Activated gamma-delta T cell treated with Interleukin-2 at 50 U/mL for 16 hours (primary cell): ENCODE results near the gene LYPD1.

Source experiments
- DNase-seq: peaks from one replicate; pipeline ENCODE4 v3.0.0-alpha.2; 2020

Gene LYPD1

DNA sequence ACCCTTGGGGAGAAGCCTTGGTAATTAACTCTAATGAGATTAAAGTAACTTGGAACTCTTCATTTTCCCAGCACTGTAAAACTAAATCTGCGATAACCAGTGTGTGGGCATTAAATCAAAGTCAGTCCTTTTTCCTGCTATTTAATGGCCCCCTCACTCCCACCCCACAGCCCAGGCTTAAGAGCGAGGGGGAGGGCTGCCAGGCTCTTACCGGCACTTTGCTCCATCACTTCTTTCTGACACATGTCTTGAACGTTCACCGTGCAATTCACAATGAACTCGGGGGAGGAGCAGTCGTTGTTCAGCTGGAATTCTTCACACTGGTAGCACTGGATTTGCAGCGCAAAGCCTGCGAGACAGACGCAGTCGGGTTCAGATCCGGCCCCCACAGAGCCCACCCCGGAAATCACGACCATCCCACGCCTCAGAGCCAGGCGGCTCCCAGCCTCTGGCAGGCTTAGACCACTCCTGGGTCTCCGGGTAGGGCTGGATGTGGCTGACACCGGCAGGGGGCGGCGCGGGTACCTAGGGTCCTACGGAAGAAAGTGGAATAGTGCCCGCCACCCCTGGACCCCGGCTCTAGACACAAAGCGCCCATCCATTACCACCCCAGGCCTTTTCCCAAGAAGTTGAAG, 1.7 kb downstream of the LYPD1 start:
- DNase-seq = no peak

DNA sequence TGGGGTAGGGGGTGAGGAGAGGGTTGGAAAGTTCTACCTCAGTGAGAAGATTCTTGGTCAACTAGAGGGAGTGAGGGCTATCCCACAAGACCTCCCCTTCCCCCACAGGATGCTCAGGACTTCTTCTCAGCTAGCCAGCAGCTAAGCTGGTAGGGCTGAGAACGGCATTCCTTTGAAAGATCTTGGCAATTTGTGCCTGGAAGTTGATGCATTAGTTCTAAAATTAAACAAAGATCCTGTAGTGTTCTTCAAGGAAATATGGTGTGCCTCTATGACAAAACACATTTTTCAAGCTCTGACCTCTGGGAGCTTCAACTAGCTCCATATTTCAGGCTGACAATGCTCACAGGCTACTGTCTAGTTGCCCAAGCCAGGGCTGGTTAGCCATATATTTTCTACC, 2.3 kb downstream of the LYPD1 start:
- DNase-seq = no peak

DNA sequence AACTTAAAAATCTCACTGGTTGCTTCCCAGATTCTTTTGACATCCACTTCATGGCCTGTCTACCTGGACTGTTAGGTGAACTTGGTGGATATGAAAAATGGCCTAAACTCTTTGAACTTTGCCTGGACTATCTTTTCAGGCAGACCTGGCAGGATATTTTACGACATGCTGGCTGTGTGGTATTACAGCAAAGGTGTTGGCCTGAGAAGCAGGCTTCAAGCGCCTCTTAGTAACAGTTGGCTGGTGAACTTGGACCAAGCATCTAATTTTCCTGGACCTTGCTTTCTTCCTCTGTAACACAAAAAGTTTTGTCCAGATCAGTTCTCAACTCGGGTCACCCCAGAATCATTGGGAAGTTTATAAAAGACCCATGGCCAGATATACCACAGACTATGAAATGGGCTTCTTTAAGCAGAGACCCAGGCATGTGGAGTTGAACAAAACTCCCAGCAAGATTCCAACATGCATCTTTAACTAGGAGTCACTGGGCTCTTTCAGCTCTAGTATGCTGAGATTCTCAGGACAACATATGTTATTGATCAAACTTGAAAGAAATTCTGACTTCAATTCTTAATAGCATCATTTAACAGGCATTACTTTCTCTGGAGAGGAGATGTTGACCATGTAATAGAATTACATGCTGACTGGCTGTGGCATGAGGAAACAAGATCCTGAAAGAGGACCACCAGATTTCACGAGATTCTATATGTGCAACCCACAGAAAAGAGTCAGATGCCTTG, 4.4 kb downstream of the LYPD1 start:
- DNase-seq = no peak

DNA sequence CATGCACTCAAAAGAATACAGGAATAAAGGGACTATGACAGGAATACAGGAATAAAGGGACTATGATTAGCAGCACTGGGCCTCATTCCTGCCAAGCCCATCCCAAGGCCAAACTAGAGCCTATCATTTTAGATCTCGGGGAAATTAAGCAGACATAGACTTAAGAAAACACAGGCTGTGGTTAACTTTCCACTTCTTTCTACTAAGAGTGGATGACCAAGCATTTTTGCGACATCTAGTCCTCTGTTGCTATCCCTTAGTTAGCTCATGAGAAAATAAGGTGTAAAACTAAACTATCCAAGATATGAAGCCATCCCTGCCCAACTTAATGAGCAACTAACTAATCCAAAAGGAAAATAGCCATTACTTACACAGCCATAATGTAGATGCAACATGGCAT, 5.9 kb downstream of the LYPD1 start:
- no peak for DNase-seq

DNA sequence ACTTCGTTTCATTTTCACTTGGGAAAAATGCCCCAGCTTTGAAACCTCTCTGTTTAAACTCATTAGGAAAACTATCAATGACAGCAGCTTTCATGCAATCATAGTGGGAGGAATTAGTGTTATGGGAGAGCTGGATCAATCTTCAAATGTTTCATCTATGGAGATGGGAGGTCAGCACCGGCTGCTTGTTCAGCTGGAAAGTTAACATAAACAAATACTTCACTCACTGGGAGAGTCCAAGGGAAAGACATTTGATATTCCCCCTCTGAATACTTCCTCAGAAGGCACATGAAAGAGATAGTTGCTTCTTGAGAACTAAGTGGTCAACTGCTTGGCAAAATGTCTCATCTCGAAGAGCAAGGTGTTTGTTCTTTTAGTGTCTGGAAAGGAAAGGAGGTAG, 7.3 kb downstream of the LYPD1 start:
- no peak for DNase-seq

DNA sequence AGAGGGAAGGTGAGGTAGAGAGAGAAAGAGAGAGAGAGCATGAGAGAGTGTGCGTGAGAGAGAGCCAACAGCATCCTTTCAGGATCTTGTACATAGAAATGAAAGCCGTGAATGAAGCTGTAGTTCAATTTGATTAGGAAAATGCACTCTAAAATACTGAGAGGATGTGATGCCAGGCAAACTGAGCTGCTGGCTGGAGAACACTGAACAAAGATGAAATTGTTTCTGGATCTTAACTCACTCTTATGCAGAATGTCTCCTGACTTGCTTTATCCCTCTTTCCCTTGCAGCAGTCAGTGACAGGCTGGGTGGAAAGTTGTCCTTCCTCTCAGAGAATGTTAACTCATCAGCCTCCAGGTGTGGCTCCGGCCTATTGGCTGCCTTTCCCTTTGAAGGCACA, 10.7 kb downstream of the LYPD1 start:
- DNase-seq = no peak

DNA sequence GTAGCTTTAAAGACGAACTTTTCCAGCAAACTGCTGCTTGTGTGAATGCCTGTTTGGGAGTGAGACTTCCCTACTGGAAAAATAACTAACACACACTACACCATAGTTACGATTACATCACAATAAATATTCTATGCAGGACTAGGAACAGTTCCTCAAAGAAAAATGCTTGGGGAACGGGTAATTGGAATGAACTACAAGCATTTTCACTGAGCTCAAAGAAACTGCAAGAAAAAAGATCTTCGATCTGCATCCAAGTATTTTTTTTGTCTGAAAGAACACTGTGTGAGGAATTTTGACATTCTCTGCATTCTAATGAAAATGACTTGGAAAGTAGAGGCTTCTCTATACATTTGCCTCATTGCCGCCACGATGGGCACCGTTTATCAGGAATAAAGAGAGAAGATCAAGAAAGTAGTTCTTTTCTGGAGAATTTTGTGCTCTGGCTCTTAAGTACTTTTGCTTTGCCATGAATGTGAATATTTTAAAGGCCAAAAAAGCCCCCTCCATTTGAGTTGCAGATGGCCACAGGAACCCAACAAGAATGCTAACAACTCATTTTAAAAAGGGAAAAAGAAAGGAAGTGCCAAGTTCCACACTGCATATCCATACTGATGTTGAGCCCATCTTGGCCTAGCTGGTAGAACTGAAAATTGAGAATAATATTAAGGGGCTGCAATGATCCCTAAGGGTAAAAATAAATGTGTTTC, 13.6 kb downstream of the LYPD1 start:
- no peak for DNase-seq

DNA sequence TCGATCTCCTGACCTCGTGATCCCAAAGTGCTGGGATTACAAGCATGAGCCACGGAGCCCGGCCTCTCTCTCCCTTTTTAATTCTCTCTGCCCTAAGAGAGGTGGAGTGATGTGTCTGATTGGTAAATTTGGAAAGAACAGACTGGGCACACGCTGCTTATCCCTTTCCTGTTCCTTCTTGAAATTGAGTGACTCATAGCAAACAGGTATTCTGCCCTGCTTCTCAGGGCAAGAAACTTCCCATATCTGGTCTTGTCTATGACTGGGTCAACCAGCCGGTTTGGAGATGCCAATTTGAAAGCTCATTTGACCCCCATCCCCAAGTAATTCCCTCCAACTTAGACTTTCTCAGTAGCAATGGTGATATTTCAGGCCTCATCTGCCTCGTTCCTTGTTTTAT, 15.0 kb downstream of the LYPD1 start:
- DNase-seq = no peak

DNA sequence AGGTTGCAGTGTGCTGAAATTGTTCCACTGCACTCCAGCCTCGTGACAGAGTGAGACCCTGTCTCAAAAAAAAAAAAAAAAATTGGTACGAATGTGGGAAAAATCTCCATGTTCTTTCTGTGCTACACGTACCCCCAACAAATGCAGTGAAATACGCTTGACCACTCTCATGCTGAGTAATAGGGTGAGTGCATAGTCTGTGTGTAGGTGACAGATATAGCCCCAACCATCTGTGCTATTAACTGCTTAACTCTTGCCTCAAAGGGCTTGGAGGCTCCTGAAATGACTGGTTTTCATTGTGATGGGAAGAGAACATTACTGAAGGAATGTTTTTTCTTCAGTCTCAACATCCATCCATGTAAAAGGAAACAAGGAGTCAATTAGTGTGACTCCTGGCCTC, 15.7 kb downstream of the LYPD1 start:
- no peak for DNase-seq

DNA sequence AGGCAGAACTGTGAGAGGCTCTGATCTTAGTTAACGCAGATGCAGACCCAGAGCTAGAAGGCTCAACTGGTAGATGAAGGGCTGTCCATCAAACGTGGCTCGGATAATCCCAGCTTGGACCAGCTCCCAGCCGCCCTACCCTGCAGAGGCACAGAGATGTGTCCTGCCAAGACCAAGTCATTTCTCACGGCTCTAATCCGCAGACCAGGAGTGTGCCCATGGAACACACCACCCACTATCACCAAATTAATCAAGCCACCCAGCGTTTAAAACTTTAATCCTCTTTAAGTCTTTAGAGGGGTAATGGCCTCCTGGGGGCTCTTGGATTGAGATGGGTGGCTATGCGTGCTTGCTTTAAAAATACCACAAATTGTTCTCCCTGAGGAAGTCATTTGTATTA, 17.5 kb downstream of the LYPD1 start:
- no peak for DNase-seq

DNA sequence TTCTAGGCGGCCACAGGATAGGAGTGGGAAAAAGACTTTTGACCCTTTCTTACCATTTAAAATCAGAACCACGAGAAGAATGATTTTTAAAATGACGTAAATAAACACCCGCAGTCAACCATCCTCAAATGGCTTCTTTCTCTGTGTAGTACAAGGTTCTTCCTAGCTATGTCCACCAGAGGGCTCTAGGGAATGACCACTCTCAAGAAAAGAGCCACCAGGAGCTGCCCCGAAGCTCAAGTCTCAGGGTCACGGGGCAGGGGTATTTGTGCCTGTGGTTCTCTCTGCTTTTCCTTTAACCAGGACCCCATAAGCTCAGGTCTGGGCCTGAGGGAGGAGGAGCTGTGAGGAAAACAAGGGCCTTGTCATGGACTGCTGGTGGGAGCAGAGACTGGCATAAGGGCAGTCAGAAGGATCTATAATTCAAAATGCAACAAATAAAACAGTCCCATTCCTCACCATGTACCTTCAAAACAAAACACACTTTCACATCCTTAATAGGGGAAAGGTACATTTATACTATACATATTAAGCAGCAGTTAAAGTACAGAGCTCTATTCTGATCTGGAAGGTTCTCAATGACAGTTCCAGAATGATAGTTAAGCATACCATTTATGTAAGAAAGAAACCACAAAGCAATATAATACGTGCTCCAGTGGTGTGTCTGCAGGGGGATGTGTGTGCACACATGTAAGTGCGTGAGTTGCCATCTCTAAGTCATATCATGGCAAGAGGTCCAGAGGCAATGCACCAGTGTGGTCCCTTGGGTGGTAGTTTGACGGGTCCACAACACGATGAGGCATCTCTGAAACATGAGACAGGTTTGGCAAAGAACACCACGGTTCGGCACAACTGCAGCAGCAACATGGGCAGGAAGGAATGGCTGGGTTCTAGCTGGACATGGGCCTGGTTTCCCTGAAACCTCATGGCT, 18.6 kb downstream of the LYPD1 start:
- no peak for DNase-seq

DNA sequence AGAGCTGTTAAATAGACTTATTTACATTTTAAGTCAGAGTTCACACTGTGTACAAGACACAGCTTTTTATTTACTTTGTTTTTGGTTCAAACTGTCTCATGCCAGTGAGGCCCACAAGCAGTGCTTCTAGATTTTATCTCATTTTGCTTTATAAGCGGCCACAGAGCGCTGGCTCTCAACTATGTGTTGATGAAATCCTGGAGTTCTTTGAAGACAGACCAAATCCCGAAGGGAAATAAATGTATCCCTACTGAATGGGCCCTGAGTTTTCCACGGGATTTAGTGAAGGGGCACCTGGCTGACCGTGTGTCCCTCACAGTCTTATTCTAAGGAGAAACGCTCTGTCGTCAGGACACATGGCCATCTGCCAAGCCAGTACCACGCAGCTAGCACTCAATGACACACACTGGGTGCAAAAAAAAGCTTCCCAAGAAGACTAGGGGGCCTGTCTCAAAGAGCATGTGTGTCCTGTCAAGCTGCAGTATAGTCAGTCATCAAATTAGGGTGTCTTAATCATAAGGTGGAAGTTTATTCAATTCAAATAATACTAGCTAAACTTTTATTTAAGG, 23.4 kb downstream of the LYPD1 start:
- DNase-seq = no peak

DNA sequence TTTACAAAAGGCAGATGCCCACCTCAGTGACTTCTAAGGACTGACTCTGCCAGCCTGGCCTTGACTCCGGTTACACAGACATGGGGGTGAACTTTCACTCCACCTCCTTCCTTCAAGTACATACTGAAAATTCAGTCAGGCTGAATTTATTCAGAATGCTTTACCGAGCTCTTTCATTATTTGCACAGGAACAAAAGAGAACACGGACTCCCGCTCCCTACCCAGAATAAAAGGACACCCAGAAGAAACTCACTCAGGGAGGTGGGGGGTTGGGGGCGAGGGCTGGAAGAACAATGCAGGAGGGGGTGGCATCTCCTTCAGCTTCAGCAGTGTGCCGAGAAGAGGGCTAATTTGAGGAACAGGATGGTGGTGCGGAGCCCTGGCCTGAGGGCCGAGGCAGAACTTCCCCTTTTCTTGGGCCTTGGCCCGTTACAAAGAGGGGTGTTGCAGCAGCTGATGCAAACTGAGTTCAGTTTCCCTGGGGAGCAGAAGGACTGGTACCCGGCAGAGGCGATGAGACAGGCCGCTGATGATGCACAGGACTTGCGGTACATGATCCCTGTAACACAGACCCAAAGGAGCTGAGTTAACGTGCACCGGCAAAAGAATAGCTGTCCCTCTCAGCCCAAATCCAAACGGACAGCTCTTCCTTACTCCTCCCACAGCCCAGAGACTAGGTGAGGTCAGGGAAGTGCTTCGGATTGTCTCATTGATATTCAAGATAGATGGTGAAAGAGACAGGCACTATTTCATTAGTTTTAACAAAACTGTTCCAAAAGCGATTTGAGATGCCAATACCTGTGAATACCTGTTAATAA, 24.1 kb downstream of the LYPD1 start:
- no peak for DNase-seq

DNA sequence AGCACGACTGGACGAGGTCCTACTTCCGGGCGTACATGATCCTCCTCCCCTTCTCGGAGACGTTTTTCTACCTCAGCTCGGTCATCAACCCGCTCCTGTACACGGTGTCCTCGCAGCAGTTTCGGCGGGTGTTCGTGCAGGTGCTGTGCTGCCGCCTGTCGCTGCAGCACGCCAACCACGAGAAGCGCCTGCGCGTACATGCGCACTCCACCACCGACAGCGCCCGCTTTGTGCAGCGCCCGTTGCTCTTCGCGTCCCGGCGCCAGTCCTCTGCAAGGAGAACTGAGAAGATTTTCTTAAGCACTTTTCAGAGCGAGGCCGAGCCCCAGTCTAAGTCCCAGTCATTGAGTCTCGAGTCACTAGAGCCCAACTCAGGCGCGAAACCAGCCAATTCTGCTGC, 24.8 kb downstream of the LYPD1 start:
- DNase-seq = no peak

DNA sequence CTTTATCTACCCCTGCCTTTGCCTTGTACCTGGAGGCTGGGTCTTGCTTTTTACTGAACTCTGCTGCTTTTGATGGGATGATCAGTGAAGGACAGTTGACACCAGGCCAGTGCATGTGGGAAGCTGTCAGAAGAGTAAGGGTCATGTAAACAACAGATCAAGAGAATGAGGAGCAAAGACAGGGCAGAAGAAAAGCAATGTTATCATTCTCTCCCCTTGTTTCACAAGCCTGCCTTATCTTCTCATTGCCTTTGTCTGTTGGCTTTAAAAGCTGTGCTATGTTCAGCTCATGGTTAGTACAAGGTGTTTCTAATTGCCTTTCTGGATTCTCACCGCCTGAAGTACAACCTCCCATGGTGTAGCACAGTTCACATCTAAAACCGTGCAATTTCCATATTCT, 27.6 kb downstream of the LYPD1 start:
- no peak for DNase-seq

DNA sequence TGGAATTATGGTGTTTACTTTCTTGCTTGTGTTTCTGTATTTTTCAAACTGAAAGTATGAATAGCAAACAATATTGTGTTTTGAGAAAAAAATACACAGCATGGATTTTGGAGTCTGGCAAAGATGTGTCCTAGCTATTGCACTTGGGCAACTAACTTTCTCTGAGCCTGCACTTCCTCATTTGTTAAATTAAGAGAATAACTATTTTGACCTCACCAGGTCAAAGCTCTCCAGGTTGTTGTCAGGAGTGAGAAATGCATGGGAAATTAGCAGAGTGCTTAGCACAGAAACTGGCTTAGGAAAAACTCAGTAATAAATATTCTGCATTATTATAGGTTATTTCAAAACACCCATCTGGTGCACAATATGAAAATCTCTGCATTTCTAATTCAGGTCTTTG, 28.2 kb downstream of the LYPD1 start:
- DNase-seq = no peak

DNA sequence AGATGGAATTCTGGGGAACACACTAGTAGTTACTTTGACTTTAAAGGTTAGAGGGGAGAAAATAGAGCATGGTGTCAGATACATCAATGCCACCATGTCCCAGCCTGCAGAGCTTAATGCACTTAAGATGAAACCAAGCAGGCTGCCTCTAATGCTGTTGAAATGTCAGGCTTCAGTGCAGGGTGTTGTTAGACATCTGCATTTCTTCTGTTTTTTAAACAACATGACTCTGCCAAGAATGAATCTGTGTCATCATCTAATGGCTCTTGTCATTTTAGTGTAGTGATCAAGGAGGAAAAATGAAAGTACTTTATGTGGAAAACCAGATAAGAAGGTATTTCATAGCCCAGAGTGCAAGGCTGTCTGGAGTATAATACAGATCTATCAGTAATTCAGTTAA, 29.9 kb downstream of the LYPD1 start:
- DNase-seq = no peak

DNA sequence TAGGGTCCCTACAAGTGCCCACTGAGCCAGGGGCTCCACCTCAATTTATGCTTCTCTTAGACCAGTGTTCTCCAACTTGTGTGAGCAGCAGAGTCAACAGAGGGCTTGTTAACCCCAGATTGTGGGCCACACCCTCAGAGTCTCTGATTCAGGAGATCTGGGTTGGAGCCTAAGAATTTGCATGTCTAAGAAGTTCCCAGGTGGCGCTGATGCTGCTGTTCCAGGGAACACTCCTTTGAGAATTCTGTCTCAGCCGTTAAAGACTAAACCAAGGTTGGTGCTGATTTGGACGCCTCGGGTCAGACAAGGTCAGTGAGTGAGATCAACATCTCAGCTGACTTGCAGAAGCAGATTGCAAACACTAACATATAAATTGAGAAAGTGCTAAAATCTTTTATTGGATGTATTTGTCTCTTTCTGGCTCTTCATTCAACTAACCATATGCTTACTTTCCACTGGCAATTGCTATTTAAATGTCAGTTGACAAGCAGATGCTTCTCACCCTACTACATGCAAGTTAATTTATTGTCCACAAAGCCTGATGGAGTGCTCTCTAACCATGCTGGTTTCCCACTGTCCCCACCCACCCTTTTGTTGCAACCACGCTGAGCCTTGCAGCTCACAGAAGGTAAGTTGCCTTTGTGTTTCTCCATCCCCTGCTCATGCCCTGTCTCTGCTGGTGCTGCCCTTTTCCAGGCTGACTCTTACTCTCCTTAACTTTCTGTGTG, 31.5 kb downstream of the LYPD1 start:
- no peak for DNase-seq

DNA sequence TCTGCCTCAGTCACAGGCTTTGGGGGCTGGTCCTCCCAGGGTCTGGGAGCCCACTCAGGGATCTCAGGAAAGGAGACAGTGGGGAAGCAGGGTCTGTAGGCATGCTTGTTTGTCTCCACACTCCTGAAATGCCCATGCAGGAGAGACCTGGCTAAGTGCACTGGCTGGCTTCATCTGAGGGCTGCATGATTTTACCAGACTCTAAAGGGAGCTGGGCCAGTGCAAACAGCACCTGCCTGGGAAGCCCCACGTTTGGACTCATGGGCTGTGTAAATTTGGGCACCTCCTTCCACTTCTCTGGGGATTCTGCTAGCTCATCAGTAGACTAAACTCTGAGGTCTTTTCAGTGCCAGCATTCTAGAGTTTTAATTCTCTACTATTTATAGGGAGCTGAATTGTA, 33.7 kb downstream of the LYPD1 start:
- no peak for DNase-seq

DNA sequence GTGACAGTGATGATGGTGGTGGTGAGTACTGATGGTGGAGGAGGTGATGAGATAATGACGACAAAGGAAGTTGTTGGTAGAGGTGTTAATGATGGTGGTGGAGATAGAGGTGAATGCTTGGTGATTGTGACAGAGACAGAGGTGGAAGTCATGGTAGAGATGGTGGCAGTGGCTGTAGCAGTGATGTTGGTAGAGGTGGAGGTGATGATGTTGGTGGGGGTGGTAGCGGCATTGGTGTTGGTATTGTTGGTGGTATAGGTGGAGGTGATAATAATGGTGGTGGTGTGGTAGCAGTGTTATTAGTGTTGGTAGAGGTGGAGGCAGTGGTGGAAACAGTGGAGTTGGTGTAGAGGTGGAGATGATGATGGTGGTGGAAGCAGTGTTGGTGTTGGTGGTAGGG, 36.4 kb downstream of the LYPD1 start:
- DNase-seq = no peak

DNA sequence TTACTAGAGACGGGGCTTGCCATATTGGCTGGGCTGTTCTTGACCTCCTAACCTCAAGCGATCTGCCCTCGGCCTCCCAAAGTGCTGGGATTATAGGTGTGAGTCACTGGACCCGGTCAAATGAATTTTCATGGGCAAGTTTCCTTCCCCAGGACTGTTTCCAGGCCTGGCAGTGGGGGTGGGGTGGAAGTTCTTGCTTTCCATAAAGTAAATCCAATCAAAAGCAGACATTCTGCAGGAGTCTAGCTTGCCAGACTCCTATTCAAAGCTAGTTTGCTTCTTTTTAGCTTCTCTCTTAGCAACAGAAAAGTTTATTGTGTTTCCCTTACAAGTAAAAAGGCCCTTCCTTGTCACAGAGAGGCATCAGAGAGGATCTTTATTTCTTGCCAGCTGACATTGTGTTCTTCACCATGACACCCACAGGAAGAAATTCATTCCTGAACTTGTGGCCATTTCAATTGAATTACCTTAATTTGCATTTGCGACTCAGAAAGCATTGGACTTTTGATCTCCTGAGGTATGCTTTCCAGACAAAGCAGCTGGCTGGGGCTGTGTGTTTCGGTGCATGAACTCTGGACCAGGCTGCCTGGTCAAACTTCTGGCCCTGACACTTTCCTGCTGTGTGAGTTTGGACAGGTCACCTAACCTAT, 37.9 kb downstream of the LYPD1 start:
- DNase-seq = no peak
